NCI-H1092 treated with DMSO at 0.1 percent for 48 hours (cell line): ENCODE data around the gene TRAIP.
"Not testable (repeated sequence)": the region's sequence is repeated elsewhere in the genome, so short reads cannot be mapped to it uniquely, and the experiment has no call there.

ENCODE experiments used
- DNase-seq: peaks from one replicate; lab custom pipeline; 2025; lab: John Stamatoyannopoulos, UW

TRAIP gene

GRCh38 chr3:49790626-49791411, 65.5 kb downstream of the TRAIP start:
- no peak for DNase-seq

- DNase-seq, result no peak
Measured at GRCh38 chr3:49788056-49788455, 68.3 kb downstream of the TRAIP start.

GRCh38 chr3:49787536-49787935, 68.8 kb downstream of the TRAIP start:
- no peak for DNase-seq

- no peak for DNase-seq
Measured at GRCh38 chr3:49787182-49787464, 69.2 kb downstream of the TRAIP start.

- peak; percentile 98 for DNase-seq
Measured at GRCh38 chr3:49786357-49787181, 69.8 kb downstream of the TRAIP start, which contains the start of gene IP6K1. IP6K1 (minus strand) TSS chr3:49786542; CDS start chr3:49748040, 38,502 bp downstream.

- DNase-seq, result no peak
Measured at GRCh38 chr3:49785565-49786356, 70.6 kb downstream of the TRAIP start.

GRCh38 chr3:49782277-49782676, 74.1 kb downstream of the TRAIP start:
- not testable (repeated sequence) for DNase-seq

GRCh38 chr3:49781415-49782199, 74.8 kb downstream of the TRAIP start:
- no peak for DNase-seq

GRCh38 chr3:49780975-49781365, 75.4 kb downstream of the TRAIP start:
- not testable (repeated sequence) for DNase-seq

- no peak for DNase-seq
Measured at GRCh38 chr3:49780080-49780974, 76.0 kb downstream of the TRAIP start.

- no peak for DNase-seq
Measured at GRCh38 chr3:49779358-49780079, 76.8 kb downstream of the TRAIP start.
